GM21737 (cell line): ENCODE results near the gene ZC3HAV1.
"Not testable (repeated sequence)": the region's sequence is repeated elsewhere in the genome, so short reads cannot be mapped to it uniquely, and the experiment has no call there.

Experiments used
- ATAC-seq: cut with Tn5 transposase; IDR thresholded peaks from one replicate; pipeline ENCODE4 v1.9.1; 2021; ENCODE audit warnings: mild to moderate bottlenecking, moderate library complexity; ENCODE audit not compliant: unreplicated experiment

The ZC3HAV1 gene

GRCh38 chr7:139088268-139088667 is 21.3 kb downstream of the ZC3HAV1 start:
- ATAC-seq: no peak

GRCh38 chr7:139087212-139087611 is 22.3 kb downstream of the ZC3HAV1 start:
- no peak for ATAC-seq

- ATAC-seq: no peak
Measured at GRCh38 chr7:139086454-139086853, 23.1 kb downstream of the ZC3HAV1 start.

- no peak for ATAC-seq
Measured at GRCh38 chr7:139084709-139085108, 24.8 kb downstream of the ZC3HAV1 start.

GRCh38 chr7:139081584-139081983 is 27.9 kb downstream of the ZC3HAV1 start:
- ATAC-seq: no peak

- ATAC-seq: no peak
Measured at GRCh38 chr7:139080905-139081304, 28.6 kb downstream of the ZC3HAV1 start.

GRCh38 chr7:139079861-139080260 is 29.7 kb downstream of the ZC3HAV1 start:
- no peak for ATAC-seq

- no peak for ATAC-seq
Measured at GRCh38 chr7:139078911-139079310, 30.6 kb downstream of the ZC3HAV1 start.

- no peak for ATAC-seq
Measured at GRCh38 chr7:139078399-139078798, 31.1 kb downstream of the ZC3HAV1 start.

GRCh38 chr7:139077706-139078105 is 31.8 kb downstream of the ZC3HAV1 start:
- not testable (repeated sequence) for ATAC-seq

GRCh38 chr7:139075871-139076686 is 33.4 kb downstream of the ZC3HAV1 start:
- ATAC-seq: no peak

- ATAC-seq: peak; percentile 76
Measured at GRCh38 chr7:139075031-139075652, 34.4 kb downstream of the ZC3HAV1 start.

- ATAC-seq: no peak
Measured at GRCh38 chr7:139072796-139073195, 36.7 kb downstream of the ZC3HAV1 start.

- ATAC-seq: no peak
Measured at GRCh38 chr7:139071680-139072079, 37.8 kb downstream of the ZC3HAV1 start.

GRCh38 chr7:139068544-139069399 is 40.7 kb downstream of the ZC3HAV1 start:
- ATAC-seq: no peak

- no peak for ATAC-seq
Measured at GRCh38 chr7:139066315-139066714, 43.2 kb downstream of the ZC3HAV1 start.

- no peak for ATAC-seq
Measured at GRCh38 chr7:139065323-139065722, 44.2 kb downstream of the ZC3HAV1 start.

GRCh38 chr7:139061416-139061815 is 48.1 kb downstream of the ZC3HAV1 start:
- ATAC-seq: no peak

- no peak for ATAC-seq
Measured at GRCh38 chr7:139060695-139061237, 48.8 kb downstream of the ZC3HAV1 start.

- no peak for ATAC-seq
Measured at GRCh38 chr7:139059905-139060304, 49.6 kb downstream of the ZC3HAV1 start.

- ATAC-seq: no peak
Measured at GRCh38 chr7:139058943-139059342, 50.6 kb downstream of the ZC3HAV1 start.
